HCT116 (cell line): Measurements from ENCODE around the gene ATAD1. TPM values are rescaled to one million over a fixed set of nuclear protein-coding genes. Genes with fewer than 3 reads are reported as not detected.

Experiments used
- ATAC-seq: fragments of 200-7000 bp; cut with Tn5 transposase; 2 replicates; pipeline ENCODE4 v1.9.1; 2020; ENCODE audit warnings: mild to moderate bottlenecking, moderate library complexity
- BruUV-seq: library from RNA; stranded (reverse); fragments of 400-500 nt; replicated peaks from 2 replicates; lab custom pipeline; 2021; lab: Mats Ljungman, UMichigan
- CTCF ChIA-PET: fragments of 300-600 bp; sonication (Branson Sonifier 250); formaldehyde crosslinking; loops from one replicate; lab custom pipeline; 2021; ENCODE audit warnings: antibody characterized with exemption; lab: Charles Lee
- POLR2A ChIA-PET: fragments of 300-600, 350-600 bp; sonication (Branson Sonifier 250); formaldehyde crosslinking; loops from one replicate; lab custom pipeline; 2021; ENCODE audit warnings: antibody characterized with exemption; lab: Charles Lee
- RAD21 ChIA-PET, 2 experiments: fragments of 300-600 bp; sonication (Branson Sonifier 250); formaldehyde crosslinking; loops; one replicate each; lab custom pipeline; 2023; ENCODE audit warnings: low total read pairs in 2 of 2; ENCODE audit not compliant: uncharacterized antibody in 2 of 2, unreplicated experiment in 2 of 2, low non-redundant PET in 1 of 2; lab: Charles Lee
- DNase-seq: peaks from one replicate; pipeline ENCODE4 v3.0.0-alpha.2; 2010; ENCODE audit warnings: low read depth, low spot score
- H2AFZ ChIP-seq: fragments of 200-600 bp; shearing (Covaris generic), sonication (generic); 2 replicates; pipeline ENCODE4 v1.6.1; 2017; ENCODE audit warnings: low read depth, mixed run types, mixed read lengths, antibody characterized with exemption, low read length; ENCODE audit not compliant: poor library complexity, severe bottlenecking
- H3K27ac ChIP-seq: 2 replicates; pipeline ENCODE4 v1.5.1; 2012; ENCODE audit warnings: low read depth, low read length
- H3K27me3 ChIP-seq: fragments of 200-600 bp; sonication (generic); 2 replicates; pipeline ENCODE4 v1.6.1; 2016; ENCODE audit warnings: mixed run types, low read length, mixed read lengths; ENCODE audit not compliant: insufficient read depth
- H3K36me3 ChIP-seq, 2 experiments: fragments of 200-500 bp in 1 of 2; fragments of 200-600 bp in 1 of 2; sonication (Bioruptor generic) in 1 of 2; sonication (generic) in 1 of 2; 2 replicates each; pipeline versions ENCODE4 v1.5.1 to v1.6.1; 2014 to 2016; ENCODE audit warnings: low read length in 2 of 2, inconsistent platforms in 1 of 2, mixed read lengths in 1 of 2, mixed run types in 1 of 2; ENCODE audit not compliant: insufficient read depth in 2 of 2, control insufficient read depth in 1 of 2
- H3K4me1 ChIP-seq, 2 experiments: fragments of 200-600 bp in 1 of 2; sonication (generic) in 1 of 2; 2 replicates each; pipeline versions ENCODE4 v1.5.1 to v1.6.1; 2012 to 2017; ENCODE audit warnings: low read length in 2 of 2, inconsistent platforms in 1 of 2, mild to moderate bottlenecking in 1 of 2, mixed read lengths in 1 of 2, mixed run types in 1 of 2, moderate library complexity in 1 of 2; ENCODE audit not compliant: insufficient read depth in 2 of 2, control insufficient read depth in 1 of 2
- H3K4me2 ChIP-seq: fragments of 200-600 bp; sonication (generic); 2 replicates; pipeline ENCODE4 v1.6.1; 2017; ENCODE audit warnings: mixed run types, low read length, mixed read lengths
- H3K4me3 ChIP-seq, 2 experiments: fragments of 200-600 bp in 1 of 2; sonication (generic) in 1 of 2; replicated peaks in 1 of 2; 2 replicates each; pipeline ENCODE4 v1.5.1; 2011 to 2016; ENCODE audit warnings: low read length in 2 of 2, control low read depth in 1 of 2, low read depth in 1 of 2, mild to moderate bottlenecking in 1 of 2, mixed read lengths in 1 of 2, mixed run types in 1 of 2
- H3K79me2 ChIP-seq: fragments of 200-600 bp; sonication (generic); 2 replicates; pipeline ENCODE4 v1.6.1; 2017; ENCODE audit warnings: mild to moderate bottlenecking, mixed run types, low read length, moderate library complexity, mixed read lengths; ENCODE audit not compliant: insufficient read depth
- H3K9ac ChIP-seq: fragments of 200-600 bp; sonication (generic); 2 replicates; pipeline ENCODE4 v1.6.1; 2016; ENCODE audit warnings: low read length, mixed read lengths
- H3K9me2 ChIP-seq: fragments of 200-600 bp; sonication (generic), shearing (Covaris generic); 2 replicates; pipeline ENCODE4 v1.6.1; 2017; ENCODE audit warnings: mixed run types, mild to moderate bottlenecking, moderate library complexity; ENCODE audit not compliant: insufficient read depth
- H3K9me3 ChIP-seq, 2 experiments: fragments of 200-500 bp in 1 of 2; fragments of 200-600 bp in 1 of 2; sonication (Bioruptor generic) in 1 of 2; sonication (generic) in 1 of 2; 2 replicates each; pipeline ENCODE4 v1.6.1; 2014 to 2017; ENCODE audit warnings: low read length in 2 of 2, mixed read lengths in 2 of 2, inconsistent platforms in 1 of 2, low read depth in 1 of 2, mild to moderate bottlenecking in 1 of 2, mixed run types in 1 of 2, moderate library complexity in 1 of 2; ENCODE audit not compliant: control insufficient read depth in 1 of 2, insufficient read depth in 1 of 2
- H4K20me1 ChIP-seq: fragments of 200-600 bp; sonication (generic), shearing (Covaris generic); 2 replicates; pipeline ENCODE4 v1.6.1; 2017; ENCODE audit warnings: mixed run types, mild to moderate bottlenecking, moderate library complexity; ENCODE audit not compliant: insufficient read depth
- ELF1 ChIP-seq: IDR thresholded peaks from 2 replicates; pipeline ENCODE4 v1.6.1; 2012; ENCODE audit warnings: low read depth, borderline replicate concordance
- POLR2A ChIP-seq: IDR thresholded peaks from 2 replicates; pipeline ENCODE4 v1.7.0; 2011; ENCODE audit warnings: borderline replicate concordance; ENCODE audit not compliant: insufficient read depth, insufficient read length; ENCODE audit errors: extremely low read depth
- ZFX ChIP-seq: fragments of 450-650 bp; IDR thresholded peaks from 2 replicates; pipeline ENCODE4 v1.6.1; 2017
- intact Hi-C: fragments of 100-400 bp; cut with micrococcal nuclease; formaldehyde crosslinking; loops from 2 replicates; pipeline ENCODE4 v1.10.0; 2022
- total RNA-seq: library from RNA; stranded (reverse); gene quantifications from one replicate; pipeline ENCODE4 v1.2.1, GENCODE V29; 2021; ENCODE audit not compliant: unreplicated experiment

ATAD1 gene
- total RNA-seq, 1 experiment from 2014 or later = 66.4 TPM

DNA sequence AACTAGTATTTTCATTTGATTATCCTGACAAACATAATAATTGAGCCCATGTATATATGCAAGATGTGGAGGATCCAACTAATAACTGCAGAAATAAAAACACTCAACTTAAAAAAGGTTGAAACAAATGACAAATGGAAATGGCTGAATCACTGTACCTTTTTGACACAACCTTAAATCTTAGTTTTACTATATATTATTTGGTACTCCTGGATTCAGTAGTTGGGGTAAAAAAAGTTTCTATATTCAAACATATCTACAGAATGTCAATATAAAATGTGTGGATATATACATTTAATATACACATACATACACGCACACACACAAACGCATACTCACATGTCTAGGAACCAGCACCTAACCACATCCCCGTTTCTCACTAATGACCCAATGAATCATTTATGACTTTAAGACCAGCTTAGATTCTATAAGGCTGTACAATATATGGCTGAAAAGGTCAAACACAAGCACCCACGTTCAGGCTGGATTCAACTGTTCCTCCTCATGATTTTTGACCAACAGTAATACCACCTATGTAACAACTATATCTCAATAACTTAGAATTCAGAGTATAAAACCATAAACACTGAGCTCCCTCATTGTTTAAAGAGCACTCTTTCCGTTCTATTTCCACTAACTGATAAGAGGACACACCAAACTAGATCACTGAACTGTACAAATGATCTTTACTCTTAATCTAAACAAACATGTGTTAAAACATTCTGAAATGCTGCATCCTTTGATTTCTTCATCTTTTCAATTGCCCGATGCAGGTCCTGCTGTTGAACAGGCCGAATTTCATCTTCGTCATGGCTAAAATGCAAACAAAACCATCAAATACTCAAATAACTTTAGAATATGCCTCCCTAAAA is 63.8 kb downstream of the ATAD1 start:
- no peak for TF ChIP-seq ZFX
- no peak for TF ChIP-seq ELF1
- POLR2A ChIA-PET = no interaction called here
- Histone ChIP-seq H3K27me3 (no peaks in the 10 kb centered on the region), H3K4me2 (no peak overlapping the region), H4K20me1 (peaks cover 6% of the 10 kb centered on the region; the same call in 1 of the 2 replicates), H3K4me1 (peaks cover 0 to 5% of the 10 kb centered on the region in 2 experiments; a peak in 1 of 4 replicates), H3K27ac (no peak overlapping the region), H3K4me3 (no peak overlapping the region), H3K9ac (no peak overlapping the region), H3K9me2 (no peaks in the 10 kb centered on the region), H3K9me3 (no peaks in the 10 kb centered on the region), H3K79me2 (no peaks in the 10 kb centered on the region), H2AFZ (no peak overlapping the region), H3K36me3 (peaks cover 11 to 19% of the 10 kb centered on the region in 2 experiments; a peak in 3 of 4 replicates)
- no peak for ATAC-seq
- no peak for DNase-seq
- CTCF ChIA-PET = no interaction called here
- RAD21 ChIA-PET = no interaction called here
- no TSS peak for BruUV-seq
- intact Hi-C loops = no loop called here

GRCh38 chr10:87752566-87752965 is 65.5 kb downstream of the ATAD1 start:
- POLR2A ChIA-PET = no interaction called here

More at GRCh38 chr10:87752566-87752965, 65.5 kb downstream of the ATAD1 start:
- Histone ChIP-seq H3K27ac (no peak overlapping the region), H3K9me3 (no peaks in the 10 kb centered on the region), H3K9me2 (no peaks in the 10 kb centered on the region), H3K4me3 (no peak overlapping the region), H3K9ac (no peak overlapping the region), H3K79me2 (no peaks in the 10 kb centered on the region), H3K36me3 (peaks cover 11 to 19% of the 10 kb centered on the region in 2 experiments; a peak in 3 of 4 replicates), H3K4me1 (peaks cover 0 to 5% of the 10 kb centered on the region in 2 experiments; a peak in 1 of 4 replicates), H3K4me2 (no peak overlapping the region), H4K20me1 (peaks cover 6% of the 10 kb centered on the region; the same call in 1 of the 2 replicates), H3K27me3 (no peaks in the 10 kb centered on the region), H2AFZ (no peak overlapping the region)
- RAD21 ChIA-PET = no interaction called here
- ATAC-seq = no peak
- CTCF ChIA-PET = no interaction called here
- DNase-seq = no peak
- intact Hi-C loops = no loop called here
- BruUV-seq = no TSS peak
- TF ChIP-seq ZFX = no peak
- no peak for TF ChIP-seq POLR2A
